Measurements from ENCODE around the gene XPR1.

- TF ChIP-seq CTCF (conservative IDR thresholded peaks at IDR 0.05) (no peak), EZH2 (IDR thresholded peaks at IDR 0.05; ENCODE audit: low read depth) (no peak)
Observed at GRCh38 chr1:180642781-180643180, 11.0 kb downstream of the XPR1 start.

All from PC-9 (cell line).